GM19467 (cell line): ENCODE measurements around the gene NCR3LG1.
"Not testable (repeated sequence)": the region's sequence is repeated elsewhere in the genome, so short reads cannot be mapped to it uniquely, and the experiment has no call there.

Experiments used
- ATAC-seq: cut with Tn5 transposase; IDR thresholded peaks from one replicate; pipeline ENCODE4 v1.9.1; 2021; ENCODE audit warnings: mild to moderate bottlenecking, moderate library complexity; ENCODE audit not compliant: unreplicated experiment

The NCR3LG1 gene

GRCh38 chr11:17408026-17408425 lies 56.4 kb downstream of the NCR3LG1 start:
- ATAC-seq = no peak

- ATAC-seq = no peak
Observed at GRCh38 chr11:17408641-17409040, 57.0 kb downstream of the NCR3LG1 start.

GRCh38 chr11:17410606-17411379 lies 59.2 kb downstream of the NCR3LG1 start:
- no peak for ATAC-seq

- ATAC-seq = no peak
Observed at GRCh38 chr11:17411418-17411817, 59.8 kb downstream of the NCR3LG1 start.

GRCh38 chr11:17412488-17413180 lies 61.0 kb downstream of the NCR3LG1 start:
- ATAC-seq = no peak

- no peak for ATAC-seq
Observed at GRCh38 chr11:17413414-17414316, 62.1 kb downstream of the NCR3LG1 start.

GRCh38 chr11:17414317-17414737 lies 62.7 kb downstream of the NCR3LG1 start:
- no peak for ATAC-seq

DNA sequence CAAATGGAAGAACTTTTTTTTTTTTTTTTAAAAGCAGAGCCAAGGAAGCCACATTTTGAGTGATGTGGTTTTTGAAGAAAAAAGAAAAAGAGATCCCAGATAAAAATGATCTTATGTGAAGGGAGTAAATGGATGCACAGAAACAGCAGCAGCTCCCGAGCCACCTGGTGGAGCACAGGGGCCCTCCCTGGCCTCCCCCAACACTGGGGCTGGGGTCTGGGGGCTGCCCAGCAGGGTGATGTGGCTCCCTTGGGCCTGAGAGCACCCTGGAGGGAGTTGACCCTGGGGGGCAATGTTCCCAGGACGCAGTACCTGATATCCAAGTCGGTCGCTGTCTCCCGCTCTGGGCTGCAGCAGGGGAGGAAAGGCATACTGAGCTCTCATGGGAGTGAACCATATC lies 63.4 kb downstream of the NCR3LG1 start:
- ATAC-seq = no peak

GRCh38 chr11:17415523-17416104 lies 64.0 kb downstream of the NCR3LG1 start:
- no peak for ATAC-seq

DNA sequence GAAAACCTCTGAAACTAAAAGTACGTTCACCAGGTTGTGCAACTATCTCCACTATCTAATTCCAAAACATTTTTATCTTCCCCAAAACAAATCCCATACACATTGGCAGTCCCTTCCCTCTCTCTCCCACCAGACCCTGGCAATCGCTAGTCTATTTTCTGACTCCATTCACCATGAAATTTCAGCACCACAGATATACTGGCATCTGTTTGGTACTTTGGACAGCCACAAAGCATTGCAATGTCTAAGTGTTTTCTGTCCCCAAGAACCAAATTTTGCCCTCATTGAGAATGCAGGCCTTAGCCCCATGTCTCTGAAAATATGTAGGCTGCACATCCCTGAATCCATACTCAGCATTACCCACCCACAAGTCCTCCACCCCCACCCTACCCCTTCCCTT lies 64.9 kb downstream of the NCR3LG1 start:
- ATAC-seq = no peak

DNA sequence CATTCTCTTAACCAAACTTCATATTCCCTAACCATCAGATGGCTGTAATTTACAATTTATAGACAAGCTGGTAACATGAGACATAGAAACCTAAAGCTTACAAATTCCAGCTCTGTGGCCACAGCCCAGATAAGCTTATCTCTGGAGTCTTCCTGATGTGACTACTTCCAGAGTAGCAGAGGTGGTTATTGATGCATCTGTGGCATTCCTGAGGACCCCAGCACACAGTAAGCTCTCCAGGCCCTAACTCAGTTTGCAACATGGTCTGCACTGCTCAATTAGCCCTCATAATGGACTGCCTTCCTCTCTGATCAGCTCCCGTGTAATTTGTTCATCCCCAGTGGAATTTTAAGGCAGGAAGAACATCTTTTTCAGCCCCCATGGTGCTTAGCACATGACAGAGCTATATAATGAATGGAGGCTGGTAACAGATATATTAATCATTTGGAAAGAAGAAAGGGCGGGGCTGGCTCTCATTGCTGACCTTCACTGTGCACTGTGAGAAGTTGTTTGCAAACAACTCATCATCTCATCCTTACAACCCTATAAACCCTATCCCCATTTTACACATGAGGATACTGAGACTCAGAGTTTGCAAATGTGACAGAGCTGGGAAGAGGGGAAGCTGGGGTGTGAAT lies 67.0 kb downstream of the NCR3LG1 start:
- no peak for ATAC-seq

DNA sequence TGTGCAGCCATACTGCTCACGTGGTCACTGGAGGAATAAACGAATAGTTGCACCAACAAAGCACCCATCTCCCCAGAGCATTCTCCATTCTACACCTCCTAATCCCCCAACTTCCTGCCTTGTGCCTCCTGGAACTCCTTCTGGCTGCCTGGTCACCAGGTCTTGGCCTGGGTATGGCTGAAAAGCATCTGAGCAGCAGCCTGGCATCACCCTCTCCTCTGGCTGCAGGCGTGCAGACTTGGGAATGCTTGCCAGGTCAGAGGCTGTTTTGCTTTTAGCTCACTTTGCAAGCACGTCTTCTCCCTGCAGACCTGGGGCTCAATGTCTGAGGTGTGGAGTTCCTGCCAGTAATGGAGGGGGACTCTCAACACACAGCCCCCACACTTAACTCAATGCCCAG lies 70.2 kb downstream of the NCR3LG1 start:
- ATAC-seq = no peak

- ATAC-seq = no peak
Observed at GRCh38 chr11:17423533-17424310, 72.1 kb downstream of the NCR3LG1 start.

- ATAC-seq = not testable (repeated sequence)
Observed at GRCh38 chr11:17426233-17426632, 74.6 kb downstream of the NCR3LG1 start.
